Suprapubic skin (tissue), 4 donors: ENCODE results near the gene HOXA5. TPM values are rescaled to one million over a fixed set of nuclear protein-coding genes. Genes with fewer than 3 reads are reported as not detected.

Experiments
- DNase-seq, 2 donors: peaks; one replicate each; pipeline ENCODE4 v3.0.0-alpha.2; 2019; ENCODE audit warnings: low spot score in 2 of 2
- H3K27ac ChIP-seq: fragments of 200-600 bp; sonication (generic); one replicate; pipeline ENCODE4 v1.5.1; 2019
- H3K27me3 ChIP-seq: fragments of 200-600 bp; sonication (generic); one replicate; pipeline ENCODE4 v1.5.1; 2019
- H3K36me3 ChIP-seq: fragments of 200-600 bp; sonication (generic); one replicate; pipeline ENCODE4 v1.5.1; 2019
- H3K4me1 ChIP-seq: fragments of 200-600 bp; sonication (generic); one replicate; pipeline ENCODE4 v1.5.1; 2019
- H3K4me3 ChIP-seq: fragments of 200-600 bp; sonication (generic); one replicate; pipeline ENCODE4 v1.5.1; 2019; ENCODE audit warnings: mild to moderate bottlenecking
- H3K9me3 ChIP-seq: fragments of 200-600 bp; sonication (generic); one replicate; pipeline ENCODE4 v1.5.1; 2019
- EP300 ChIP-seq: sonication (generic); formaldehyde crosslinking; IDR thresholded peaks from one replicate; pipeline ENCODE4 v1.6.1; 2017; ENCODE audit warnings: antibody characterized with exemption
- POLR2A ChIP-seq, 2 donors: fragments of 450-650 bp; IDR thresholded peaks; one replicate each; pipeline ENCODE4 v1.6.1; 2017; ENCODE audit warnings: antibody characterized with exemption in 2 of 2, mild to moderate bottlenecking in 2 of 2, moderate library complexity in 2 of 2
- POLR2AphosphoS5 ChIP-seq, 3 donors: sonication (generic); formaldehyde crosslinking; IDR thresholded peaks; one replicate each; pipeline ENCODE4 v1.6.1; 2017; ENCODE audit warnings: antibody characterized with exemption in 3 of 3
- WGBS: methylation state at CpG from one replicate; pipeline ENCODE4 v1.1.5; 2018; 5-methylcytosine and 5-hydroxymethylcytosine counted together
- total RNA-seq, 4 donors: library from RNA; depleted of rRNA; stranded (reverse); fragments of >200 nt; gene quantifications; one replicate each; pipeline ENCODE4 v1.1.0, GENCODE V29; 2016
- TF ChIP-seq, protein P1 (sequence below), 2 donors: fragments of 200-600 bp in 1 of 2; fragments of 450-650 bp in 1 of 2; sonication (generic) in 1 of 2; IDR thresholded peaks; one replicate each; pipeline ENCODE4 v1.5.1; 2016 to 2019; ENCODE audit warnings: antibody characterized with exemption in 2 of 2, mild to moderate bottlenecking in 1 of 2, moderate library complexity in 1 of 2

The HOXA5 gene
- total RNA-seq, 4 donors from 2014 or later: 4.7 to 16.3 (median 14.6) TPM

DNA sequence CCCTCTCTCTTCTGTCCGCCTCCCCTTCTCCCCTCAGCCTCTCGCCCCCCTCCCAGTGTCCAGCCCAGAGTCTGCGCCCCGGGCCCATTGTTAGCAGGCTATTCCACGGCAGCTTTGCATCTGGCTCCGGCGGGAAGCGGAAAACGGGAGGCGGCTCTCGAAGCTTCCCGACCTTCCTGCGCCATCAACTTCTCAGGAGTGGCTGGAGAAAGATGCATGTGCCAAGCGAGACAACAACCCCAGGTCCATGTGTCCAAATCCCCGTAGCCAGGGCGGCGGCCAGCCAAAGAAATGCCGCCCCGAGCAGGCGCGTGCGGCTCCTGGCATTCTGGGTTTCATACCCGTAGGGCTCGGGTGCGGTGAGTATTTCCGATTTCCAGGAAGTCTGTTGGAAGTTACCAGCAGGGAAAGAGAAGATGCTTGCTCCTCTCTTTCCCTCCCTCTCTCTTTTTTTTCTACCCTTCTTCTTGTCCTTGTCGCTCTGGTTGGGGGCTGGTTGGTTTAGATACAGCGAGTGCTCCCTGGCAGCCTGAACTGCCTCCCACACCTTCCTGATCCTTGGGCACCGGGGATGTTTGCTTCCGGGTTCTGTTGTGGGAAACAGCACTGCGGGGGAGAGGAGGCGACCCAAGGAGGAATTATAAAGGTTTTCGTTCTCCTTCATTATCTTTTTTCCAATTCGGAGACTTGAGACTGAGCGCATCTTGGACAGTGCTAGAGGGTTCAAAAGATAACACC, 39.8 kb downstream of the HOXA5 start:
- H3K4me1 ChIP-seq: peaks cover 30% of the 10 kb centered on the region
- H3K4me3 ChIP-seq: peak overlapping the region; percentile 53
- DNase-seq: no peak
- peaks cover 4% of the 10 kb centered on the region for H3K36me3 ChIP-seq
- H3K27ac ChIP-seq: no peak overlapping the region
- H3K27me3 ChIP-seq: no peaks in the 10 kb centered on the region
- no peaks in the 10 kb centered on the region for H3K9me3 ChIP-seq
- 56% methylated on average over 35 of the region's 35 CpGs for WGBS
- TF ChIP-seq, protein P1, sequence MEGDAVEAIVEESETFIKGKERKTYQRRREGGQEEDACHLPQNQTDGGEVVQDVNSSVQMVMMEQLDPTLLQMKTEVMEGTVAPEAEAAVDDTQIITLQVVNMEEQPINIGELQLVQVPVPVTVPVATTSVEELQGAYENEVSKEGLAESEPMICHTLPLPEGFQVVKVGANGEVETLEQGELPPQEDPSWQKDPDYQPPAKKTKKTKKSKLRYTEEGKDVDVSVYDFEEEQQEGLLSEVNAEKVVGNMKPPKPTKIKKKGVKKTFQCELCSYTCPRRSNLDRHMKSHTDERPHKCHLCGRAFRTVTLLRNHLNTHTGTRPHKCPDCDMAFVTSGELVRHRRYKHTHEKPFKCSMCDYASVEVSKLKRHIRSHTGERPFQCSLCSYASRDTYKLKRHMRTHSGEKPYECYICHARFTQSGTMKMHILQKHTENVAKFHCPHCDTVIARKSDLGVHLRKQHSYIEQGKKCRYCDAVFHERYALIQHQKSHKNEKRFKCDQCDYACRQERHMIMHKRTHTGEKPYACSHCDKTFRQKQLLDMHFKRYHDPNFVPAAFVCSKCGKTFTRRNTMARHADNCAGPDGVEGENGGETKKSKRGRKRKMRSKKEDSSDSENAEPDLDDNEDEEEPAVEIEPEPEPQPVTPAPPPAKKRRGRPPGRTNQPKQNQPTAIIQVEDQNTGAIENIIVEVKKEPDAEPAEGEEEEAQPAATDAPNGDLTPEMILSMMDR (IDR thresholded peaks at IDR 0.05): no peak

DNA sequence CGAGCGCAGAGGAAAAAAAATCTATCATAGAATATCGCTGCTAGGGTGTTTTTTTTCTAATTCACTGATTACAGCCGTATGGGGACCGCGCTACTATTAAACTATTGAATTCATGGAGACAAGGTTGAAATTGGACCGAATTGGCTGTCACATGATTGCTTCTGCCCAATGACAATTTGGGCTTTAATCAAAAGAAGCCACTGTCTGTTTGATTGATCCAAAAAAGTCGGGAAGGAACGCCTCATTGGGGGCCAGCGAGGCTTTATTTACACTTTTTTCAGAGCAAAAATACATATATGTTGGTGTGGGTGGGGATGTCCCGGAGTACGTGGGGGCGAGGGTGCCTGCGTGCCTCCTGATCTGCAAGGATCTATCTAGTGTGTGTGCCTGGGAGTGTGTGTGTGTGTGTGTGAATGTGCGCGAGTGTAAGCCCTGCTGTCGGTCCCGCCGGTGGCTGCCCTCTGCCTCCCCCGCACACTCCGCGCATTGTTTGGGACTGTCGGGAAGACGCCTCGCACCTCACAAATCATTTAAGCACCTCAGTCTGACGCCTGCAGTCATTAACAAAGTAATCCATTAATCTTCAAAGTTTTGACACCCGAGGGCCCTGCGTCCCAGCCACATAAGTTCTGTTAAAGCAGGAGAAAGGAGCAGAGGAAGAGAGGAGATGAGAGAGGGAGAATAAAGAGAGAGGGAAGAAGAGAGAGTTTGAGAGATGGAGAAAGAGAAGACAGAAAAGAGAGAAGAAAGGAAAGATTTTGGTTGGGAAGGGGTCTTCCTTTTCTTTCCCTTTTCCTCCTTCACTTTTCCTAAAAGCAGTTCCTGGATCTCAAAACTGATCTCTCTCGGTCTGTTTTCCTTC, 40.7 kb downstream of the HOXA5 start, which contains the start of gene HOXA2:
HOXA2 (minus strand) TSS at position 103 of the 862 bp plus-strand sequence. CDS start 183 bp downstream, outside the sequence.
- Histone ChIP-seq H3K4me3 (peak within 1 kb of the TSS; percentile 53), H3K4me1 (peaks cover 38% of the 10 kb centered on the region), H3K27me3 (no peaks in the 10 kb centered on the region), H3K27ac (peak within 1 kb of the TSS; percentile 66), H3K9me3 (no peaks in the 10 kb centered on the region), H3K36me3 (peaks cover under 1% of the 10 kb centered on the region)
- no peak for DNase-seq
- WGBS: 13% methylated on average over 29 of the region's 29 CpGs
- TF ChIP-seq EP300 (no peak), POLR2AphosphoS5 (IDR thresholded peaks at IDR 0.05) (no peak), POLR2A (IDR thresholded peaks at IDR 0.05) (no peak)
- TF ChIP-seq, protein P1 (IDR thresholded peaks at IDR 0.05): no peak

DNA sequence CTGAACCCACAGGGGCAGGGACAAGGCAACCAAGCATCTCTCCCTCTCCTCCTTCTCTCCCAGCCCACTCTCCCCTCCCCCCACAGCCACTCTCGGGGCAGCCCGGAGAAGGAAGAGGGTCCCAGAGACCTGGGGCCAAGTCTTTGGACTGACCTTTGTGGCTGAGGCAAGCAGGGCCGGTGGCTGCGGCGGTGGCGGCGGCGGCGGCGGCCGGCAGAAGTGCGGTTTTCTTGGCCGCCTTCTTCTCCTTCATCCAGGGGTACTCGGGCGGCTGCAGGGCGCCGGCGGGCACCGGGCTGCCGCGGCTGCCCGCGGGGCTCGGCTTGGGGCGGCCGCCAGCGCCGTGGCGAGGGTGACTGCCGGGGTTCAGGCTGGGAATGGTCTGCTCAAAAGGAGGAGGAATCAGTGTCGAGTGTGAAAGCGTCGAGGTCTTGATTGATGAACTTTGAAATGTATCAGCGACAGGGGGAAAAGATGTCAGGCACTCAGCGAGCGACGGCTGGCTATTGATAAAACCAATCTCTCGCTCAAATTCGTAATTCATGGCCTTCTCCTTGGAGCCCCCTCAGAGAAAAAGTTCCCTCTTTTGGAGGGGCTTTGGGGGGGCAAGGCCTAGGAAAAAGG, 41.4 kb downstream of the HOXA5 start:
- Histone ChIP-seq H3K4me3 (peak overlapping the region; percentile 53), H3K9me3 (no peaks in the 10 kb centered on the region), H3K4me1 (peaks cover 46% of the 10 kb centered on the region), H3K27me3 (no peaks in the 10 kb centered on the region), H3K27ac (peak overlapping the region; percentile 66), H3K36me3 (no peaks in the 10 kb centered on the region)
- whole genome bisulfite sequencing: 18% methylated on average over 38 of the region's 39 CpGs
- DNase-seq: no peak
- TF ChIP-seq POLR2AphosphoS5 (IDR thresholded peaks at IDR 0.05): no peak

DNA sequence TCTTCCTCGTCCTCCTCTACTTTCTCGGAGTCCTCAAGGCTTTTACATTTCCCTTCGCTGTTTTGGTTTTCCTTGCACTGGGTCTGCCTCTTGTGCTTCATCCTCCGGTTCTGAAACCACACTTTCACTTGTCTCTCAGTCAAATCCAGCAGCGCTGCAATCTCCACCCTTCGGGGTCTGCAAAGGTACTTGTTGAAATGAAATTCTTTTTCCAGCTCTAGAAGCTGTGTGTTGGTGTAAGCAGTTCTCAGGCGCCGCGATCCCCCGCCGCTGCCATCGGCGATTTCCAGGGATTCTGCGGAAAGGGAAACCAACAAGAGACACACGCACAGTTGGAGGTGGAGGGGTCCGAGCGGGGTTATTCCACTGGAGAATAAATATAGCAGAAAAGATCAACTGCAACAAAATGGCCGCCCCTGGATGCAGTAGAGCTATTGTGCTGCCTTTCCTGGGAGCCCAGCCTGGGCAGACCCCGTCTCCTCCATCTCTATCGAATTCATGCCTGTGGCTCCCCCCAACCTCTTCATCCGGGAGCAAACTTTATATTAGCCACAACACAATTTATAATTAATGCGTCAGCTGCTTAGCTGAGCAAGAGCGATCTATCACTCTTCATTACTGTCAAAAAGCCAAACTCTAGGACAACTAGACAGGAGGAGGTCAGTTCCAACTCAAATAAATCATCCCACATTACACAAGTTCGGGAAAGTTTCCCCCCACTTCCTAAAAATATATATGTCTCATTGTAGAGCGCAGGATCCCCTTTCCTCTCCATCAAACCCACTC, 42.1 kb downstream of the HOXA5 start:
- DNase-seq: no peak
- Histone ChIP-seq H3K27me3 (no peaks in the 10 kb centered on the region), H3K4me1 (peaks cover 47% of the 10 kb centered on the region), H3K27ac (peak overlapping the region; percentile 34), H3K36me3 (no peaks in the 10 kb centered on the region), H3K4me3 (peak overlapping the region; percentile 53), H3K9me3 (no peaks in the 10 kb centered on the region)
- 76% methylated on average over 25 of the region's 25 CpGs for WGBS
- TF ChIP-seq, protein P1 (IDR thresholded peaks at IDR 0.05): no peak
- TF ChIP-seq EP300 (no peak), POLR2A (IDR thresholded peaks at IDR 0.05) (no peak), POLR2AphosphoS5 (IDR thresholded peaks at IDR 0.05) (no peak)

DNA sequence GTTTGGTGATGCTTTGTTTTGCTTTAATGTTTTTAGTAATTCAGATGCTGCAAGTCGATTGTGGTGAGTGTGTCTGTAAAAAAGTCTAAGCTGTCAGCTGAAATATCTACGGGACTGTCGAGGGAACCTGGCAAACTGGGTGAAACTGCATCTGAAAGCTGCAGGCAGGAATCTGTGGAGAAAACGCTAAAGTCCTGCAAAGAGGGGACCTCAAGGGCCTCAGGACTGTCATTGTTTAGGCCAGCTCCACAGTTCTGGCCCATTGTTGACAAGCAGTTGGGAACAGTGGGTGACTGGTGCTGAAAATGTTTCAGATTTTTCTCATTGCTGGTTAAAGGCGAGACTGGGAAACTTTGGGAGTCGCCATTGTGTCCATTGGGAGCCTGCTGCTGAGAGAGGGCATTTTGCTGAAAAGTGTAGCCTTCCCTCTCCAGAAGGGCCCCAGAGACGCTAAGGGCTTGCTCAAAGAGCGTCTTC, 42.7 kb downstream of the HOXA5 start:
- peak overlapping the region; percentile 53 for H3K4me3 ChIP-seq
- 74% methylated on average over 8 of the region's 8 CpGs for whole genome bisulfite sequencing
- H3K9me3 ChIP-seq: no peaks in the 10 kb centered on the region
- H3K36me3 ChIP-seq: no peaks in the 10 kb centered on the region
- no peak for TF ChIP-seq POLR2A (IDR thresholded peaks at IDR 0.05)
- TF ChIP-seq, protein P1 (IDR thresholded peaks at IDR 0.05): no peak
- TF ChIP-seq EP300: no peak
- TF ChIP-seq POLR2AphosphoS5 (IDR thresholded peaks at IDR 0.05): no peak
- peaks cover 47% of the 10 kb centered on the region for H3K4me1 ChIP-seq
- H3K27ac ChIP-seq: peak overlapping the region; percentile 34
- H3K27me3 ChIP-seq: no peaks in the 10 kb centered on the region
- no peak for DNase-seq
